ENCODE results near the gene BARX2. TPM values are rescaled to one million over a fixed set of nuclear protein-coding genes. Genes with fewer than 3 reads are reported as not detected.
A peak's percentile ranks its signal among the peaks of the same experiment; 100 is the strongest.

Gene BARX2
- total and polyA plus RNA-seq, 2 of the 4 experiments (the other 2 are of a cell fraction): not detected

DNA sequence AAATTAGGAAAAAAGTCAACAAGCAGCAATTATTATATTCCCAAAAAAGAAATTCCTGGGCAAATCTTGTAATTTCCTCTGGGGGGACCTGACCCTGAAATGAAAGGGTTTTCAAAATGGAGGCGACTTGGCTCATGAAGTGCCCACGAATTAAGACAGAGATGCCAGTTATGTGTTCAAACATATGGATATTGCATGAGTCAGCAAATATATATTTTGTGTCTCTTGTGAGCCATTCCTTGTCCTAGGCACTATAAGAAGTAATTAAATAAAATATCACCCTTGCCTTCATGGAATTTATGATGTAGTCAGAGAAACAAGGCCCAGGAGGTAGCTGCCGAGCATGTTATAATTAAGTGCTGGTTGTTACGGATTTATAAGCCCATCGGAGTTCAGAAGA, 68.6 kb downstream of the BARX2 start:
- Histone ChIP-seq H2BK20ac (ENCODE audit: low read depth, low read length) (no peak overlapping the region), H3K14ac (replicated peaks; ENCODE audit: low read depth, low read length) (no peak overlapping the region), H3K36me3 (ENCODE audit: control insufficient read depth, insufficient read depth, low read length) (no peaks in the 10 kb centered on the region), H4K5ac (ENCODE audit: low read depth, low read length) (no peak overlapping the region), H3K27me3 (ENCODE audit: control insufficient read depth, insufficient read depth, low read length) (no peaks in the 10 kb centered on the region), H3K23ac (ENCODE audit: low read depth, low read length) (no peak overlapping the region), H2AK5ac (ENCODE audit: low read depth, low read length) (no peak overlapping the region), H3K4me2 (ENCODE audit: low read depth, low read length) (no peak overlapping the region), H3K18ac (ENCODE audit: low read depth, low read length) (no peak overlapping the region), H3K9ac (ENCODE audit: low read depth, low read length) (no peak overlapping the region), H2BK5ac (ENCODE audit: low read depth, low read length, poor library complexity, severe bottlenecking) (no peak overlapping the region), H3K9me3 (ENCODE audit: control insufficient read depth, insufficient read depth, low read length) (peaks cover 23% of the 10 kb centered on the region), H4K91ac (ENCODE audit: insufficient read depth, low read depth, low read length) (no peak overlapping the region), H2BK15ac (ENCODE audit: low read depth, low read length) (no peak overlapping the region), H4K20me1 (ENCODE audit: insufficient read depth, low read length) (no peaks in the 10 kb centered on the region), H2BK120ac (ENCODE audit: low read depth, low read length) (no peak overlapping the region), H2AK9ac (replicated peaks; ENCODE audit: low read depth, low read length, poor library complexity) (no peak overlapping the region), H3K9me1 (ENCODE audit: insufficient read depth, low read length) (no peaks in the 10 kb centered on the region), H4K8ac (ENCODE audit: low read depth in 2 of 2, low read length in 2 of 2) (no peak overlapping the region), H3K4me3 (ENCODE audit: insufficient read depth, low read depth, low read length) (no peak overlapping the region), H3K4ac (ENCODE audit: low read depth, low read length) (no peak overlapping the region), H2AFZ (replicated peaks; ENCODE audit: low read length, poor library complexity) (no peak overlapping the region), H3K56ac (ENCODE audit: extremely low read depth, insufficient read depth, low read length) (no peak overlapping the region), H3K27ac (ENCODE audit: insufficient read depth, low read length) (no peak overlapping the region), H3K4me1 (ENCODE audit: control insufficient read depth, insufficient read depth, low read length) (no peaks in the 10 kb centered on the region), H3K79me1 (ENCODE audit: low read depth in 1 of 2, low read length in 2 of 2) (no peaks in the 10 kb centered on the region)
- ChIA-PET POLR2A (ENCODE audit: unreplicated experiment) (no interaction called here), CTCF (no interaction called here)
- dilution Hi-C loops (cut with HindIII; ENCODE audit: low sequenced_read_pairs, unreplicated experiment) (no loop called here), in situ Hi-C loops (cut with MboI; ENCODE audit: low sequenced_read_pairs) (no loop called here), intact Hi-C loops (cut with micrococcal nuclease) (no loop called here)
- ATAC-seq (ENCODE audit: low read depth) (no peak), DNase-seq (no peak)
- no TSS peak for BruUV-seq (replicated peaks)
- no peak for TF ChIP-seq RCOR1 (IDR thresholded peaks at IDR 0.05; ENCODE audit: insufficient replicate concordance, low read length)
- peak; percentile 95 for TF ChIP-seq MAFK (IDR thresholded peaks at IDR 0.05; ENCODE audit: low read depth, low read length)
- TF ChIP-seq, protein P1, sequence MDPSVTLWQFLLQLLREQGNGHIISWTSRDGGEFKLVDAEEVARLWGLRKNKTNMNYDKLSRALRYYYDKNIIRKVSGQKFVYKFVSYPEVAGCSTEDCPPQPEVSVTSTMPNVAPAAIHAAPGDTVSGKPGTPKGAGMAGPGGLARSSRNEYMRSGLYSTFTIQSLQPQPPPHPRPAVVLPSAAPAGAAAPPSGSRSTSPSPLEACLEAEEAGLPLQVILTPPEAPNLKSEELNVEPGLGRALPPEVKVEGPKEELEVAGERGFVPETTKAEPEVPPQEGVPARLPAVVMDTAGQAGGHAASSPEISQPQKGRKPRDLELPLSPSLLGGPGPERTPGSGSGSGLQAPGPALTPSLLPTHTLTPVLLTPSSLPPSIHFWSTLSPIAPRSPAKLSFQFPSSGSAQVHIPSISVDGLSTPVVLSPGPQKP (IDR thresholded peaks at IDR 0.05; ENCODE audit: borderline replicate concordance, low read depth, low read length): no peak
- TF ChIP-seq NFE2L2 (IDR thresholded peaks at IDR 0.05; ENCODE audit: low read depth, low read length): peak; percentile 52; the same call in 1 of the 2 replicates
- WGBS, 2 experiments (ENCODE audit: extremely low coverage in 2 of 2, insufficient read length in 1 of 2): 71% methylated on average over 3 of the region's 5 CpGs; no CpG with 5 or more reads in 1 of the 2 experiments

Data from IMR-90 (cell line).